DOHH2 (cell line): ENCODE results near the gene WBP2.
A peak's percentile ranks its signal among the peaks of the same experiment; 100 is the strongest.
"Not testable (repeated sequence)": the region's sequence is repeated elsewhere in the genome, so short reads cannot be mapped to it uniquely, and the experiment has no call there.

Experiments used
- H3F3A ChIP-seq: fragments of 200-600 bp; sonication (generic), shearing (Covaris generic); 2 replicates; pipeline ENCODE4 v1.6.0; 2016; ENCODE audit warnings: antibody characterized with exemption, mild to moderate bottlenecking; ENCODE audit not compliant: control insufficient read depth, insufficient read depth
- H3K27ac ChIP-seq: fragments of 200-600 bp; sonication (generic); 2 replicates; pipeline ENCODE4 v1.5.1; 2014; ENCODE audit warnings: low read depth, mild to moderate bottlenecking, low read length, moderate library complexity
- H3K27me3 ChIP-seq: fragments of 200-600 bp; sonication (generic); 2 replicates; pipeline ENCODE4 v1.6.1; 2014; ENCODE audit warnings: mild to moderate bottlenecking, low read length, mixed read lengths; ENCODE audit not compliant: control insufficient read depth
- H3K36me3 ChIP-seq: fragments of 200-600 bp; sonication (generic); 2 replicates; pipeline ENCODE4 v1.6.1; 2014; ENCODE audit warnings: mild to moderate bottlenecking, low read length, moderate library complexity, mixed read lengths; ENCODE audit not compliant: control insufficient read depth
- H3K4me1 ChIP-seq: fragments of 200-600 bp; sonication (generic); 2 replicates; pipeline ENCODE4 v1.6.1; 2014; ENCODE audit warnings: mild to moderate bottlenecking, low read length, mixed read lengths; ENCODE audit not compliant: control insufficient read depth
- H3K4me2 ChIP-seq: fragments of 200-600 bp; sonication (generic); 2 replicates; pipeline ENCODE4 v1.6.0; 2014; ENCODE audit warnings: mild to moderate bottlenecking, low read length, moderate library complexity
- H3K4me3 ChIP-seq: fragments of 200-600 bp; sonication (generic); 2 replicates; pipeline ENCODE4 v1.5.1; 2014; ENCODE audit warnings: mild to moderate bottlenecking, low read length, mixed read lengths
- H3K79me2 ChIP-seq: fragments of 200-600 bp; sonication (generic); 2 replicates; pipeline ENCODE4 v1.6.1; 2014; ENCODE audit warnings: mild to moderate bottlenecking, low read length, mixed read lengths; ENCODE audit not compliant: control insufficient read depth
- H3K9me2 ChIP-seq: fragments of 200-600 bp; sonication (generic); replicated peaks from 2 replicates; pipeline ENCODE4 v1.6.1; 2014; ENCODE audit warnings: mild to moderate bottlenecking, low read length, mixed read lengths; ENCODE audit not compliant: control insufficient read depth
- H3K9me3 ChIP-seq: fragments of 200-600 bp; sonication (generic); 2 replicates; pipeline ENCODE4 v1.6.1; 2014; ENCODE audit warnings: antibody characterized with exemption, low read length, mixed read lengths; ENCODE audit not compliant: control insufficient read depth, insufficient read depth
- H4K20me1 ChIP-seq: fragments of 200-600 bp; sonication (generic); 2 replicates; pipeline ENCODE4 v1.6.0; 2014; ENCODE audit warnings: low read depth, mild to moderate bottlenecking, antibody characterized with exemption, low read length, moderate library complexity; ENCODE audit not compliant: control insufficient read depth, insufficient read depth
- EZH2phosphoT487 ChIP-seq: fragments of 200-600 bp; sonication (generic); IDR thresholded peaks from 2 replicates; pipeline ENCODE4 v1.6.1; 2017; ENCODE audit warnings: borderline replicate concordance, mild to moderate bottlenecking, antibody characterized with exemption, low read length, moderate library complexity, mixed read lengths
- TF ChIP-seq, protein P1 (sequence below): fragments of 200-600 bp; sonication (generic); IDR thresholded peaks from one replicate; pipeline ENCODE4 v1.5.1; 2014; ENCODE audit warnings: antibody characterized with exemption, mild to moderate bottlenecking, low read depth, low read length; ENCODE audit not compliant: poor library complexity, severe bottlenecking

WBP2 gene

DNA sequence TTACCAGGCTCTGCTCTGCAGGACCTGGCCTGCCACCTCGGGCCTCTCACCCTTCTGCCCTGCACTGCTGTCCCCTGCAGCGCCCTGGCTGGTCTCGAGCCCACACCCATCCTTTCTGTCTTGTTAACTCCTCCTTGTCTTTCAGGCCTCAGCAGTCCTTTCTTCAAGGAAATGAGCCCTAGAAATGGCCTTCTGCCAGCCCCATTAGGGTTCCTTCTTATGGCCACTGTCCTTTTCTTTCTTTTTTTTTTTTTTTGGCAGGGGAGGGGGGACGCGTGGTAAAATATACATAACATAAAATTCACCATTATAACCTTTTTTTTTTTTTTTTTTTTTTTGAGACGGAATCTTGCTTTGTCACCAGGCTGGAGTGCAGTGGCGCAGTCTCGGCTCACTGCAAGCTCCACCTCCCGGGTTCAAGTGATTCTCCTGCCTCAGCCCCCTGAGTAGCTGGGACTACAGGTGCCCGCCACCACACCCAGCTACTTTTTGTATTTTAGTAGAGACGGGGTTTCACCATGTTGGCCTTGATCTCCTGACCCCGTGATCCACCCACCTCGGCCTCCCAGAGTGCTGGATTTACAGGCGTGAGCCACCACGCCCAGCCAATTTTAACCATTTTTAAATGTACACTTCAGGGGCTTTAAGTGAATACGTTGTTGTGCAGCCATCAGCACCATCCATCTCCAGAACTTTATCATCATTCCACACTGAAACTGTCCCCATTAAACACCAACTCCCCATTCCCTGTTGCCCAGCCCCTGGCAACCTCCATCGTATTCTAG, 10.5 kb upstream of the WBP2 start:
- not testable (repeated sequence) for H3K9me3 ChIP-seq, H3K79me2 ChIP-seq, H3K4me2 ChIP-seq, H3F3A ChIP-seq, H3K27ac ChIP-seq, H3K36me3 ChIP-seq, H3K9me2 ChIP-seq, H3K27me3 ChIP-seq, H4K20me1 ChIP-seq, H3K4me3 ChIP-seq
- peaks cover 13% of the 10 kb centered on the region for H3K4me1 ChIP-seq

DNA sequence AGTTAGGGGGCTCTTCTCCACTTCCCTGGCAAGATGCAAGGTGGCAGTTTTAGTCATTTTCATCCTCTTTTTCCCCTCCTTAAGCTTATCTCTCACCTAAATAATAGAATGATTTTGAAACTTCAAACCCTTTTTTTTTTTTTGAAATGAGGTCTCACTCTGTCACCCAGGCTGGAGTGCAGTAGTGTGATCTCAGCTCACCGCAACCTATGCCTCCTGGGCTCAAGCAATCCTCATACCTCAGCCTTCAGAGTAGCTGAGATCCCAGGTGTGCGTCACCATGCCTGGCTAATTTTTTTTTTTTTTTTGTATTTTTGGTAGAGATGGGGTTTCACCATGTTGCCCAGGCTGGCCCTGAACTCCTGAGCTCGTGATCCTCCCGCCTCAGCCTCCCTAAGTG, 9.8 kb upstream of the WBP2 start:
- not testable (repeated sequence) for H3K79me2 ChIP-seq, H4K20me1 ChIP-seq, H3K9me2 ChIP-seq, H3K27ac ChIP-seq, H3K36me3 ChIP-seq, H3K27me3 ChIP-seq, H3F3A ChIP-seq, H3K9me3 ChIP-seq, H3K4me3 ChIP-seq
- peaks cover 13% of the 10 kb centered on the region for H3K4me1 ChIP-seq
- peak overlapping the region; percentile 58 for H3K4me2 ChIP-seq

DNA sequence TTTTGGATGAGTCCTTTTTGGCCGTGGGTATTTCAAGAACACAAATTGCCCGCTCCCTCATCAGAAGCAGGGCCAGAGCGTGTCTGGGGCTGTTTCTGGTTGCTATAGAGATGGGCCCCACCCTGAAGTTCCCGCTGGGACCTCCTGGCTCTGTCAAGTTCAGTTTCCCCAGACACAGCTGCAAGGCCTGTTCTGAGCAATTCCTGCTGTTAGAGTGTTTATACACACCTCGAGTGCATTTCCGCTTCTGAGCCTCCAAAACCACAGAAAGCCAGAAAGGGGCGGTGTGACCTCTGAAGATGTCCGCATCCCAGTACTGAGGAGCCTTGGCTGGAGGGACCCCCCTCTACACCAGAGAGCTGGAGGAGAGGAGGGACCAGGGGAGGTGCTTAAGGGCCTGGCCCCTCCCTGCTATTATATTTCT, 9.3 kb upstream of the WBP2 start:
- Histone ChIP-seq H3F3A (no peaks in the 10 kb centered on the region), H3K9me2 (no peaks in the 10 kb centered on the region), H3K4me1 (peaks cover 13% of the 10 kb centered on the region), H3K27ac (no peak overlapping the region), H3K9me3 (no peaks in the 10 kb centered on the region), H3K36me3 (no peaks in the 10 kb centered on the region), H3K79me2 (no peaks in the 10 kb centered on the region), H3K4me2 (peak overlapping the region; percentile 58), H4K20me1 (no peaks in the 10 kb centered on the region), H3K27me3 (no peaks in the 10 kb centered on the region; the same call in 1 of the 2 replicates), H3K4me3 (peak overlapping the region; percentile 31)
- TF ChIP-seq EZH2phosphoT487: no peak
- TF ChIP-seq, protein P1, sequence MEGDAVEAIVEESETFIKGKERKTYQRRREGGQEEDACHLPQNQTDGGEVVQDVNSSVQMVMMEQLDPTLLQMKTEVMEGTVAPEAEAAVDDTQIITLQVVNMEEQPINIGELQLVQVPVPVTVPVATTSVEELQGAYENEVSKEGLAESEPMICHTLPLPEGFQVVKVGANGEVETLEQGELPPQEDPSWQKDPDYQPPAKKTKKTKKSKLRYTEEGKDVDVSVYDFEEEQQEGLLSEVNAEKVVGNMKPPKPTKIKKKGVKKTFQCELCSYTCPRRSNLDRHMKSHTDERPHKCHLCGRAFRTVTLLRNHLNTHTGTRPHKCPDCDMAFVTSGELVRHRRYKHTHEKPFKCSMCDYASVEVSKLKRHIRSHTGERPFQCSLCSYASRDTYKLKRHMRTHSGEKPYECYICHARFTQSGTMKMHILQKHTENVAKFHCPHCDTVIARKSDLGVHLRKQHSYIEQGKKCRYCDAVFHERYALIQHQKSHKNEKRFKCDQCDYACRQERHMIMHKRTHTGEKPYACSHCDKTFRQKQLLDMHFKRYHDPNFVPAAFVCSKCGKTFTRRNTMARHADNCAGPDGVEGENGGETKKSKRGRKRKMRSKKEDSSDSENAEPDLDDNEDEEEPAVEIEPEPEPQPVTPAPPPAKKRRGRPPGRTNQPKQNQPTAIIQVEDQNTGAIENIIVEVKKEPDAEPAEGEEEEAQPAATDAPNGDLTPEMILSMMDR: peak; percentile 15

DNA sequence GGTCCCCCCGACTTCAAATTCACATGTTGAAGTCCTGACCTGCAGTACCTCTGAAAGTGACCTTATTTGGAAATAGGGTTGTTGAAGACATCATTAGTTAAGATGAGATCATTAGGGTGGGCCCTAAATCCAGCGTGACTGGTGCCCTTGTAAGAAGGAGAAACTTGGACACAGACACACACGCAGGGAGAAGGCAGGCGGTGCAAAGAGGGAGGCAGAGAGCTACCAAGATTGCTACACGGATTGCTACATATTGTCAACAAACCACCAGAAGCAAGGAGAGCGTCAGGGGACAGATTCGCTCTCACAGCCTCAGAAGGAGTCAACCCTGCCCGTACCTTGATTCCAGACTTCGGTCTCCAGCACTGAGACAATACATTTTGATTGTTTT, 6.8 kb upstream of the WBP2 start:
- Histone ChIP-seq H3K4me3 (no peak overlapping the region), H3K36me3 (no peaks in the 10 kb centered on the region), H4K20me1 (no peaks in the 10 kb centered on the region), H3K27me3 (no peaks in the 10 kb centered on the region), H3K4me2 (no peak overlapping the region), H3F3A (peaks cover 10% of the 10 kb centered on the region), H3K4me1 (peaks cover 33% of the 10 kb centered on the region), H3K9me3 (no peaks in the 10 kb centered on the region), H3K27ac (no peak overlapping the region), H3K79me2 (no peaks in the 10 kb centered on the region), H3K9me2 (no peaks in the 10 kb centered on the region)
- TF ChIP-seq, protein P1: no peak
- TF ChIP-seq EZH2phosphoT487: no peak

DNA sequence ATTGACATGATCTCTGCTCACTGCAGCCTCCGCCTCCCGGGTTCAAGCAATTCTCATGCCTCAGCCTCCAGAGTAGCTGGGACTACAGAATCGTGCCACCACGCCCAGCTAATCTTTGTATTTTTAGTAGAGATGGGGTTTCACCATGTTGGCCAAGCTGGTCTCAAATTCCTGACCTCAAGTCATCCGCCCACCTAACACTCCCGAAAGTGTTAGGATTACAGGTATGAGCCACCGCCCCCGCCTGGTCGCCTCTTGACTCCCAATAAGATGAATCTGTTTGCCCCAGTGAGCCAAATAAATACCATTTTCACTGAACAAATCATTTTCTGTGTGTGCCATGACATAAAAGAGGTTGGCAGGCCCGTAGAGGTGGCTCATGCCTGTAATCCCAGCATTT, 4.2 kb upstream of the WBP2 start:
- H4K20me1 ChIP-seq, H3K4me2 ChIP-seq: not testable (repeated sequence)

More for the DNA sequence above, 4.2 kb upstream of the WBP2 start:
- not testable (repeated sequence) for H3K9me3 ChIP-seq, H3K4me3 ChIP-seq, H3K27ac ChIP-seq, H3K27me3 ChIP-seq, H3K36me3 ChIP-seq, H3K9me2 ChIP-seq
- Histone ChIP-seq H3K79me2 (peaks cover 15% of the 10 kb centered on the region), H3K4me1 (peaks cover 37% of the 10 kb centered on the region), H3F3A (peaks cover 12% of the 10 kb centered on the region)
